Measurements from ENCODE around the gene API5.
A peak's percentile ranks its signal among the peaks of the same experiment; 100 is the strongest.

The API5 gene

GRCh38 chr11:43360361-43361032 lies 48.7 kb downstream of the API5 start:
- DNase-seq, result peak; percentile 39 to 73 (median 58)

GRCh38 chr11:43366677-43367076 lies 54.9 kb downstream of the API5 start:
- no peak for DNase-seq

GRCh38 chr11:43367382-43368178 lies 55.8 kb downstream of the API5 start:
- peak; percentile 1 to 23 (median 9) for DNase-seq

GRCh38 chr11:43376065-43376464 lies 64.3 kb downstream of the API5 start:
- DNase-seq, result no peak

- peak in 3 of 4 experiments; percentile 6 to 50 (median 31) for DNase-seq
Measured at GRCh38 chr11:43376594-43376993, 64.8 kb downstream of the API5 start.

- DNase-seq, result no peak
Measured at GRCh38 chr11:43377389-43377788, 65.6 kb downstream of the API5 start.

- DNase-seq, result no peak
Measured at GRCh38 chr11:43378897-43379296, 67.1 kb downstream of the API5 start.

- DNase-seq, result no peak
Measured at GRCh38 chr11:43381802-43382201, 70.0 kb downstream of the API5 start.

- DNase-seq, result peak in 2 of 4 experiments; percentile 28 to 40
Measured at GRCh38 chr11:43382614-43383013, 70.8 kb downstream of the API5 start.

- no peak for DNase-seq
Measured at GRCh38 chr11:43384393-43384792, 72.6 kb downstream of the API5 start.

- no peak for DNase-seq
Measured at GRCh38 chr11:43392713-43393112, 80.9 kb downstream of the API5 start.

GRCh38 chr11:43393765-43394355 lies 82.1 kb downstream of the API5 start:
- no peak for DNase-seq
